DMS53 treated with DMSO at 0.1 percent for 48 hours (cell line): ENCODE data around the gene NAB1.

Experiments
- DNase-seq: peaks from one replicate; lab custom pipeline; 2025; ENCODE audit not compliant: unreplicated experiment; lab: John Stamatoyannopoulos, UW

The NAB1 gene

DNA sequence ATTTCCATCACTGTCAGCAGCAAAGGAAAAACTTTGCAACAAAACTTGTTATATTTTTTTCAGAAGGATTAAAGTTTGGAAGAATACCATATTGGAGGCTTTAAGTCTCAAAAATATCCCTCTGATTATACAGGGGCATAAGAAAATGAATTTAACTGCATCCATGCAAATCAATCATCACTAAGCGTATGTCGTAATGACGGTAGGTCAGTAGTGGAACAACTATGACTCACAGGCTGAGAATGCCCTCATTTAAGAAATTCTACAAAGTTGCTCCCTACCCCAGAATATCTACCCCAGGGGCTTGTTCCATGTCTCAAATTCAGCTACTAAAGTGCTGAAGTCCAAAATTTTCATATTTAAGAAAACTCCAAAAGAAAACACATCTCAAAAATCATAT lies 12.5 kb upstream of the NAB1 start:
- no peak for DNase-seq

DNA sequence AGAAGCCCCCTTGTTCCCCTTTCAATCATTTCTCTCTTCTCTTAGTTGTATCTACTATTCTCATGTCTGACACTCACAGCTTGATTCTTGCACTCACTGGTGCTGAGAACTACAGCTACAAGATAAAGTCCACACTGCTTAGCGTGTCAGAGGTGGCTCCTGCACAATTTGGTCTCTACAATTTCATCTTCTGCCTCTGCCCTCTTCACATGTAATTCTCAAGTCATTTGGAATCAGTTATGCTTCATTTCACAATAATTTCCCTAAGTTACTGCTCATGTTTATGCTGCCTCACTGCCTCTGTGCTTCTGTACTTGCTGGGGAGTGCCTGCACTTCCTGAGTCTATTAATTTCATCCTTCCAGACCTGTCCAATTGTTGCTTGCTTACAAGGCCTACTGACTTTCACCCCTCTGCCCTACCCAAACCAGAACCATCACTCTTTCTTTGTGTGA lies 11.6 kb upstream of the NAB1 start:
- no peak for DNase-seq

DNA sequence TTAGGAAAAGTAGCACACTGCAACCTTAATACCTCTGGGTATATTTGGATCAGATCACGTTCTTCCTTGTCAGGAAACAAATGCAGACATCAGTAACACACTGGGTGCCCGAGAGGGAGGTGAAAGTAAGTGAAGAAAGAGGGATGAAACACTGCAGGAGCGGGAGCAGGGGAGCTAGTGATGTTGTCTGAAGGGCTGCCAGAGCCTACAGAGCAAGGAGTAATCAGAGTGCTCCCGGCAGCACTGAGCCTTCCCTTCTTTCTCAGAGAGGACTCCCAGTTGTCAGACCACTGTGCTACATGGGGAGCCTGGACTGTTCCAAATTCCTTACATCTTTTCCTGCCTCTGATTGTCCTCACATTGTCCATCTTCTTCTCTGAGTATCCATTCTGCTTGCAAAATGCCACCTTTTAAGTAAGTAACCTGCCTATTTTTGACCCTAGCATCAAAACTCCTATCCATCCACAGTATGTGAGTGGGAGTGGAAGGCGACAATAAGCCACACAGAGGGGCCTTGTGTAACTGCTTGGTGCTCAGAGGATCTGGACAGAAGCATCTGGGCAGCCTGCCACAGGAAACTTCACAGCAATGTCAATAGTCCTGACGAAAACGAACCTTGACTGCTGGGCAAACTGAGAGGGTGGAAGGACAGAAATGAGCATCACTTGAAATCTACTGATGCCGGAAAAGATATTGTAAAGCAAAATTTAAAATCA lies 10.8 kb upstream of the NAB1 start:
- DNase-seq: no peak

DNA sequence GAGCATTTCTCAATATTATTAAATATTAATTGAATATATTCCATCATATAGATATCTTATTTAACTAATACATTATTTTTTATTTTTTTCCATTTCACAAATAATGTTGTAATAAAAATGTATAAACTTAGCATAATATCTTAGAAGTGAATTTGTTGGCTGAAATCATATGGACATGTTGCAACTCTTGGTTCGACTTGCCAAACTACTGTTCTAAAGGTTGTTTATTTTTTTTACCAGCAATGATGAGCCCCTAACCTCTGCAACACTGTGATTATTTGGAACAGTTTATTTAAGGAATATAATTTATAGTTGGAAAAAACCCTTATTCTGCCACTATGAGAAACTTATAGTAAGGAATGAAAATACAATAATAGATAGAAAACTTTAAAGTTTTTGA lies 8.8 kb upstream of the NAB1 start:
- no peak for DNase-seq

DNA sequence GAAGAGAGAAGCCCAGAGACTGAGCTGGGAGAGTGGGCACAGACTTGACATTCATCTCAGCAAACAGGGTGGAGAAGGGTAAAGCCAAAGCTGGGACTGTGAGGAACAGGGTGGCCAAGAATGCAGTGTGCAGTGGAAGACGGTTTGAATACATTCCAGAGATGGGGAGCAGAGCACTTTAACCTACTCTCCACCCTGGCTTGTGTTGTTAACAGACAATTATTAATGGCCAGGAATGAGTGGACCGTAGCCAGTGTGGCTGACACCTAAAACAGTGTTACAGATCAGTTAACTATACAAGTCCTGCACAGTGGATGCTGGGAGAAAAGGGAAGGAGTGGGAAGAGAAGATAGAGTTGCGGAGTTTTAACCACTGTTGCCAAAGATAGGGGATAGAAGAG lies 7.4 kb upstream of the NAB1 start:
- no peak for DNase-seq

DNA sequence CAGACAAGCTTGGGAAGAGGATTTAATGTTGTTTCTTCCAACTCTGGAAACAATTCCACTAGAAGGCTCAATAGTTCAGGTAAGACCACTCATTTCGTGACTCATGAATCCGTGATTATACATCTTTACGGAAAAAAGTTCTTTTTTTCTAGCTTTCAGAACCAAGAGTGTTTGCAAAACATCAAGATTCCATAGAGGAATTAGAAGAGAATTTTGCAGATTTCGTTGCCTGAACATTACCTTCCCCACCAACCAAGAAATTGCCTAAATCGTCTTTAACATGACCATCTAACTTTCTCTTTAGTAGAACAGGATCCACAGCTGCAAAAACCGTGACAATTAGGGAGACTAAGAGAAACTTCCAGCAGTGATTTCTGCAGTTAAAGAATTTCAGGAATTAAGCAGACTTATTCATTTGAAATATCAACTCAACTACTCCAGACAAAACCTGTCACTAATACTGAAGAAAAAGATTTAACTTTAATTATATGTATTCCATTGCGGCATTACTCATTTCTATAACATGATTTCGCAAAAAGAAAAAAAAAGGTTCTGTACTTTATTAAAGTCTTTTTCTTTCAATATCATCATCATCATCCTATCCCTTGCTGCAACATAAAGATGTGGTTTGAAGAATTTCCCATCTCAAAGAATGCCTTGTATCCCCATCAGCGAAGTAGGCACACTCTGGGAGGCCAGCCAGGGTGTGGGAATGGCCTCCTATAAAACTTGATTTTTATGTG lies 1.9 kb upstream of the NAB1 start:
- no peak for DNase-seq

DNA sequence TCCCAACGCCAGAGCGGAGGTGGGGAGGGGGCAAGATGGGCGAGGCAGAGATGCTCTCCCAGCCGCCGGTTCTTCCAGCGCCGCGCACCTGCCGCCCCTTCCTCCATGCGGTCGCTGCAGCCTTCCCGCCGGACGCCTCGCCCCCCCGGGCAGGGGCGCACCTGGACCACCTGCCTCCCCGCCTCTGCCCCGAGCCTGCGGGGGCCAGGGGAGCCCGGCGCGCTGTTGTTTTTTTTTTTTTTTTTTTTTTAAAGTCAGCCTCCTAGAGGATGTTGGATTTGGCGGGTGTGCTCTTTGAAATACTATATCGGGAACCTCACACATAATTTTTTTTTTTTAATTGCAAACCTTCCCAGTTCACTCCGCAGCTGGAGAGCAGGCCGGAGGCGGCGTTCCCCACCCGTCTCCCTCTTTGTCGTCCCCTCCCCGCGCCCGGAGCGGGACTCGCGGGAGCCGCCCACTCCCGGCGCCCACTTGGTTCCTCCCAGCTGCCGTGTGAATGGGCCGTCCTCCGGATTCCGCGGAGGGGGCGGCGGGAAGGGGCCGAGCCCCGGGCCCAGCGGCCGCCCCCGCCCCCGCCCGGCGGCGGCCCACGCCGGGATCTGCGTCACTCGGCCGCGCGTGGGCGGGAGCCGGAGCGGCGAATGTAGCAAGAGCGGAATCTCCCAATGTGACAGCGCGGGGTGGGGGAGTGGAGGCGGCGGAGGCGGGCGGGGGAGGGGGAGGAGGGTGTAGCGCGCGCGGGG lies 421 bp upstream of the NAB1 start:
- DNase-seq: peak; percentile 61

DNA sequence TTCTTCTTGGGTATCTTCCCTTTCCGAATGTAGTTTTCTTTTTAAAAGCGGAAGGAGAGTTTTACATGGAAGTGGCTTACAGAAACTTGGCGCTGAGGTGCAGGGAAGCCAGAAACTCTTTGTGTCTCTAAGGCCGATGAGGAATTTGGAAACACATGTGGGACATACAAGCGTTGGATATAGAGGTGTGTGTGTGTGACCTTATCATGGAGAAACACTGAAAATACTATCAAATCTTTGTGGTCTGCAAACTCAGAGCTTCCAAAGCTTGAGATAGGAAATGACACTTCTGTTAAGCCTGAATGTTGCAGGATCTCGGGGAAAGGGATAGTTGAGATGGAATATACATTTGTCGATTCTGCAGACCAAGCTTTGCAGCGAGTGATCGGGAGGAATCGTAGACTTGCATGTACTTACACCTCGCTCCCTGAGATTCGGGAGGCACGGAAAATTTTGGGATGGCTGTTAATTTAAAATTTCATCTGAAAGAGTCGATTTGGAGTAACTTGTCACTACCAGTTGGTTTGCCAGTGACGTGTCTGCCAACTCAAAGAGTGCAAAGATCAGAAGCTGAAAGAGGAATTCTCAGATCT lies 1.0 kb downstream of the NAB1 start:
- DNase-seq: no peak

DNA sequence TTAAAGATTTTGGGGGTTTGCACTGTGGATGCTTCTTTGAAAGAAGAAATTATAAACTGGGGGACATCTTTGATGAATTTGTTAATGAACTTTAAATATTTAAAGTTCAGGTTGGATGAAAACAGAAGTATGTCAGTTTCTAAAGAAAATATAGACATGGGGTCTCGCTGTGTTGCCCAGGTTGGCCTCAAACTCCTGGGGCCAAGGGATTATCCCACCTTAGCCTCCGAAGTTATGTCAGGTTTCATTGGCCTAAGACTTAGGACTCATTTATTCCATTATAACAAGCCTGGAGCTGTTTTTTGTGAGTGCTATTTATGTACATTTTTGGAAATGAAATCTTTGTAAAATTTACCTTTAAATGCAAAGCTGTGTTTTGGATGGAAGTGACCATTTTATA lies 2.5 kb downstream of the NAB1 start:
- no peak for DNase-seq

DNA sequence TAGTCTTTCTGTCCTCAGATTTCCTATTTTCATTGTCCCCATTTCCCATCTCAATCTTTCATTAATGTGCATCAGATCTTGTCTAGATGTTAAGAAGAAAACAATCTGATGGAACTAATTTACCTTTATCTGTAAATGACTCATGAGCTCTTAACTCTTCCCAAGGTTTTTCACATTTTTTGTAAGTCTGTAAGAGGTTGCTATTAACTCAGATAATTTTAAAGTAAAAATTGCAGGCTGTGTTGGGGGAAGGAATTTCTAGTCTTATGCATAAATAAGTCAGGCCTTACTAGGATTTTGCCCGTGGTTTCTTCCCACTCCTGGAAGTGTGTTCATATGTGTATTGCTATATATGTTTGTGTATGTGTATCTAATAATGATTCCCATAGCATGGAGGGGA lies 4.3 kb downstream of the NAB1 start:
- DNase-seq: no peak

DNA sequence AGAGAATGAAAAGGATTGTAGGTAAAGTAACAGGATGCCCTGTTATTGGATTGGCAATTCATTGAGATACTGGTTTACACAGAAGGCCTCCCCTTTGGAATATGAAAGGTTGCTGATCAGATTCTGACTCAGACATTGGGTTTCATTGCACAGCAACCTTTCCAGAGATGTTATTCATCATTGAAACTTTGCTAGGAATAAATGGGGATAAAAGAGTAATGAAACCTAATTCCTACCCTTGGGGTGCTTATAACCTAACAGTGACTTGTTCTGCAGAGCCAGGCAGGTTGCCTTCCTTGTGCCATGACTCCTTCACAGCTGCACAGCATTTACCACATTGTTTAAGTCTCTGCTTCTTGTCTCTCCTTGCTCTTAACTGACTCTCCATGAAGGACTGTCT lies 5.0 kb downstream of the NAB1 start:
- DNase-seq: no peak

DNA sequence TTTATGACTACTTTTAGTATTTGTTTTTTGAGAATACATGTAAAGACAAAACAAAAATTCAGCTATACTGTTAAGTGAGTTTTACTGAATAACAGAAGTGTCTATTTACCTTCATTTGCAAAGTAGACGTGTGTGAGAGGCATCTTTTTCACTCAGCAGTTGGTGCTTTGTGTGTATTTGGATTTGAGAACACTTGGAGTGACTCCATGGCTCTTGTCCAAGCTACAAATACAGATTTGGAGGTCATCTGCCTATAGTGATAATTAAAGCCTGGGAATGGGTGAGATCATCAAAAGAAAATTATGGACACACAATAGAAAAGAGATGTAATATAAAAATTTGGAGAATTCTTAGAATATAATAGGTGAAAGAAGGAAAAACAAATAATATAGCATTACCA lies 6.2 kb downstream of the NAB1 start:
- DNase-seq: no peak

DNA sequence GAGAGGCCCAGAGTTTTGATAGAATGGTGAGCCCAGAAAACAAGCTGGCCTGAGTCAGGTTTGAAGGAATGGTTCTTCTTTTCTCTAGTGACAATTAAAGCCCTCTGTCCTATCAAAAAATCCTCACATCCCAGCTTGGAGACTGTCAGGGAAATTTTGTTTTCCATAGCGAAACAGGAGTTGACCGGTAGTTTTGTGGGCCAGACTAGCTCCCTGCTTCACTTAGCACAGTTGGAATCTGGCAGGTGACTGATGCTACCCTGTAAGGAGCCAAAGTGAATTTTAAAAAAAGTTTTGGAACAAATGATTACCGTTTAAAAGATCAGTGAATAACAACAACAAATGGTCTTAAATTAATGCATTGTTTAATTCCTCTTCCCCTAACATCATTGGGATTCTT lies 6.7 kb downstream of the NAB1 start:
- no peak for DNase-seq

DNA sequence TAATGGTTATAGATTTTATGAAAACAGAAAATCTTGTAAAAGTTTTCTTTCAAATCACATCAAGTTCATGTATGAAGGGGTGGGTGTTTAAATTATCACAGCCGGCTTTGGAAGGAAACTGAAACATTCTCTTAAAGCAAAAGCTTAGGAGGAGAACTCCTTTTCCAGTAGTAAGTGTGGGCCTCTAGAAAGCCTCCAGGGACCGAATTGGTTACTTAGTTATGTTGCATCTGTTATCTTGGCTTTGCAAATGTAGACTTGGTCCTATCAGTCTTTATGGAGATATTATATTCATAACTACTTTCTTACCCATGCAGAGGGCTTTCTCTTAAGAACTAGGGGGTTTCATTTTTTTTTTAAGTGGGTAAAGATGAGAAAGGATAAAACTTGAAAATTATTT lies 7.4 kb downstream of the NAB1 start:
- DNase-seq: no peak

DNA sequence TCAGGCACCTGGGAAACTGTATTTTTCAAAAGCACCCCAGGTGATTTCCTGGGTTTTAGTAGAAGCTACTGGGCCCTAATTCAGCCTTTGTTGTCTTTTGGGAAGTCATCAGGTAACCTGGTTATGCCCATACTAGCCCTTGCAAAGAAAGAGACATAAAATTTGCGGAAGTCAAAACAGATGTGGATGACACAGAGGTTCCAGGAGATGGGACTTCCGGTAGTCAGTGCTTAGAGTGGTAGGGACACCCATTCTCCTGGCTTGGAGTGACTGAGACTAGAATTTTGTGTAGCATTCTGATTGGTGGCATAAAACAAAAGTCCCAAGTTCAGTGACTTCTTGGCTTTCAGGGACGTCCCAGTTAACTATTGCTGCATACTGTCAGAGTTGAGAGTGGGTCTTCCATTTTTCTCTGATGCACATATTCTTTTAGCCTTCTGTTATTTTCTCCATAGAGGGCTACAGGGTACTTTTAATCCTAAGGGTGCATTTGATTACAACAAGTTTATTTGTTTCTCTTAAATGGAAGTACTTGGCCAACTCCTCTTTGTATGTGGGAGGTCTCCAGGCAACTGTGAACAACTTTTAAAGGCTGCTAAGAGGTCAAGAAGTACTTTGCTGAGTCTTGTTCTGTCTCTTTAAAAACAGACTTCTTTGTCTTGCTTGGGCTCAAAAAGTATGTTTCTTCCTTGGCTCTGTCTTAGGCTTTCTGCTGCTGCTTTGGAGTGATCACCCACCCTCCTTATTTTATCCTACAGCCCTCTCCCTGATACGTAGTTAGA lies 8.8 kb downstream of the NAB1 start:
- no peak for DNase-seq

DNA sequence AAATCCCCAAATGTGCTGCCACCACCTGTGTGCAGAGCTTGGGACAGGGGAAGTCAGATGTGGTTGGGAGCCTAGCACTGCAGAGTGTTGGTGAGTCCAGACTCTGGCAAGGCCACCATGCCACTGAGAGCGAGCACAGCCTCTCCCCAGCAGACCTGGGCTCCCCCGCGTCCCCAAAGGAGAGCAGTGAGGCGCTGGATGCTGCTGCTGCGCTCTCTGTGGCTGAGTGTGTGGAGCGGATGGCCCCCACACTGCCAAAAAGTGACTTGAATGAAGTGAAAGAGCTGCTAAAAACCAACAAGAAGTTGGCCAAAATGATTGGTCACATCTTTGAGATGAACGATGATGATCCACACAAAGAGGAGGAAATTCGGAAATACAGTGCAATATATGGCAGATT lies 10.7 kb downstream of the NAB1 start:
- DNase-seq: no peak

DNA sequence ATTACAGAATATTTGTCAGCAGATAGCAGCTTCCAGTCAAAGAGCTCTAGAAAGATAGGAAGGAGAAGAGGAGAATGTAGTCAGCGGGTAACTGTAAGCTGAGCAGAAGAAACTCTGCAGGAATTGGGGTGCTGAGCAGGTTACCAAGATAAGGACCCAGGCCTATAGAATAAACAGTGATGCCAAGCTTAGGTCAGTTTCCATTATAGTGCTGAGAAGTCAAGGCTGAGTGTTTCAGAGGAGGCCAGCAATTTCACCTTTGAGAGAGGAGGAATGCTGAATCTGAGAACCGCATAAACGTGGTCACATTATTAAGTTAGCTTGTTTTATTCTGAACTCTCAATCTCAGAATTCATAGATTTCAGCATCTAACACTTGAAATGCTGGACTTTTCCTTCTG lies 13.9 kb downstream of the NAB1 start:
- DNase-seq: no peak

DNA sequence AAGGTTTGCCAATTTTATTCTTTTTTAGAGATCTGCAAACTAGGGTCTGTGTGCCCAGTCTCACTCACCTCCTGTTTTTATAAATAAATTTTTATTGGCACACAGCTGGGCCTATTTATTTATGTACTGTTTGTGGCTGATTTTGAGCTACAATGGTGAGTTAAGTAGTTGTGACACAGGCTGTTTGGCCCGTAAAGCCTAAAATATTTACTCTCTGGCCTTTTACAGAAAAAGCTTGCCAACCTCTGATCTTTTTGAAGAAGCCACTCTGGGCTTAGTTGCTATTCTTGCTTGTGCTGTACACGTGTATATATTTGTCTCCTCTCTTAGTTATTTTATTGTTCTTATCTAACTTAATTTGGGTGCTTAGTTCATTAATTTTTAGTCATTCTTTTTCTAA lies 14.5 kb downstream of the NAB1 start:
- no peak for DNase-seq

DNA sequence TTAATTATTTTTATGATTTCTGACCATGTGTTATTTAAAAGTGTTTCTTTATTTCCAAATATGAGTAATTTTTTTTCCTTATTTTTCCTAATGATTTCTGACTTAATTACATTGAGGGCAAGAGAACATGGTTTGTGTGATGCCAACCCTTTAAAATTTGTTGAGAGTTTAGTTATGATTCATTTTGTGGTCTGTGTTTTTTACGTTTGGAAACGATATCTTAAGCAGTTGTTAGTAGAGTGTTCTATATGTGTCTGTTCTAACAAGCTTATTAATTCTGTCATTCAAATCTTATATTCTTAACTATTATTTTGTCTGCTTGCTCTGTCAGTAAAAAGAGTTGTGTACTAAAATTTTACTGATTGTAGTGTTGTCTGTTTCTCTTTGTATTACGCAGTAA lies 15.0 kb downstream of the NAB1 start:
- no peak for DNase-seq

DNA sequence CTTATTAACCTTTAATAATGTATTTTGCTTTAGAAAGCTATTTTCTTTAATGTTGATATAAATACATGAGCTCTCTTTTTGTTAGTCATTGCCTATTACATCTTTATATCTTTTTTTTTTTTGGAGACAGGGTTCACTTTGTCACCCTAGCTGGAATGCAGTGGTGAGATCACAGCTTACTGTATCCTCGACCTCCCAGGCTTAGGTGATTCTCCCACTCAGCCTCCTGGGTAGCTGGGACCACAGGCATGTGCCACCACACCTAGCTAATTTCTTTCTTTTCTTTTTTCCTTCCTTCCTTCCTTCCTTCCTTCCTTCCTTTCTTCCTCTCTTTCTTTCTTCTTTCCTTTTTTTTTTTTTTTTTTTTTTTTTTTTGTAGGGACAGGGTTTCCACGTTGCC lies 15.4 kb downstream of the NAB1 start:
- no peak for DNase-seq

DNA sequence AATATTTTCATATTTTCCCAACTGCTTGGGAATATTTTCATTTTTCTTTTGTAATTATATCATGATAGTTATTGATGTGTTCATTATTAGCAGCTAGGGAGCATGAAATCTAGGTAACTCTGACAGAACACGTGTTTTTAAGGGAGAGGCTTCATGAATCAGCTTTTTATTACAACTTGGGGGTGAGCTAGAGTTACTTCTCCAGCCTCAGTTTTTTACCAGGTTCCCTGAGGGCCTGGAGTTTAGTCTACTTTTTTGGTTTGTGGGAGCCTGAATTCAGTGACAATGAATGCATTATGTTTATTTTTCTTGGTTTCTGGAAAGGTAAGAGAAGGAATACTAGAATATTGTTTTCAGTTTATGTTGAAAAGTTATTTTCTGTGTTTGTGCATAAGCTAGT lies 18.0 kb downstream of the NAB1 start:
- DNase-seq: no peak
